H1 (cell line): ENCODE data around the gene PLD5. TPM values are rescaled to one million over a fixed set of nuclear protein-coding genes. Genes with fewer than 3 reads are reported as not detected.
"Not testable (repeated sequence)": the region's sequence is repeated elsewhere in the genome, so short reads cannot be mapped to it uniquely, and the experiment has no call there.

Source experiments
- CTCF ChIA-PET: fragments of 300-600 bp; sonication (Branson Sonifier 250); formaldehyde crosslinking; loops from one replicate; lab custom pipeline; 2021; ENCODE audit not compliant: partially characterized antibody; lab: Charles Lee
- POLR2A ChIA-PET: fragments of 300-600 bp; sonication (Branson Sonifier 250); formaldehyde crosslinking; loops from one replicate; lab custom pipeline; 2021; ENCODE audit warnings: inconsistent platforms; ENCODE audit not compliant: partially characterized antibody; lab: Charles Lee
- DNase-seq, 2 experiments: peaks; one replicate each; pipeline versions ENCODE4 v3.0.0 to v3.0.0-alpha.2; 2010 to 2022; ENCODE audit warnings: low spot score in 2 of 2, low read depth in 1 of 2, mixed read lengths in 1 of 2
- FAIRE-seq: peaks from 2 replicates; lab custom pipeline; 2011; peaks lifted over from hg19 to GRCh38; lab: Jason Lieb, UNC
- H2AFZ ChIP-seq: 2 replicates; pipeline ENCODE4 v1.8.1; 2012; ENCODE audit warnings: low read length, inconsistent platforms
- H2AK5ac ChIP-seq: 2 replicates; pipeline ENCODE4 v1.6.1; 2013; ENCODE audit warnings: low read depth, low read length
- H2BK120ac ChIP-seq: replicated peaks from 2 replicates; pipeline ENCODE3; 2013; ENCODE audit warnings: low read depth, low read length, inconsistent platforms
- H2BK12ac ChIP-seq: 2 replicates; pipeline ENCODE4 v1.6.1; 2013; ENCODE audit warnings: low read depth, low read length
- H2BK15ac ChIP-seq: 2 replicates; pipeline ENCODE4 v1.6.1; 2013; ENCODE audit warnings: low read length
- H2BK20ac ChIP-seq: 2 replicates; pipeline ENCODE4 v1.6.1; 2013; ENCODE audit warnings: low read length
- H2BK5ac ChIP-seq: 2 replicates; pipeline ENCODE4 v1.6.1; 2013; ENCODE audit warnings: low read depth, low read length
- H3K14ac ChIP-seq: 2 replicates; pipeline ENCODE4 v1.6.1; 2013; ENCODE audit warnings: inconsistent platforms; ENCODE audit not compliant: insufficient read length
- H3K18ac ChIP-seq: 2 replicates; pipeline ENCODE4 v1.6.1; 2013; ENCODE audit warnings: low read length; ENCODE audit errors: extremely low read depth
- H3K23ac ChIP-seq: 2 replicates; pipeline ENCODE4 v1.6.1; 2013; ENCODE audit warnings: inconsistent platforms; ENCODE audit not compliant: insufficient read length
- H3K23me2 ChIP-seq: 2 replicates; pipeline ENCODE4 v1.6.1; 2013; ENCODE audit warnings: low read depth, low read length
- H3K27ac ChIP-seq: 2 replicates; pipeline ENCODE4 v1.6.1; 2011; ENCODE audit warnings: low read depth, low read length, inconsistent platforms
- H3K27me3 ChIP-seq, 4 experiments: replicated peaks in 1 of 4; 1 replicate in 1 of 4; 2 replicates in 3 of 4; pipeline versions ENCODE4 v1.6.1 to v1.8.1; 2011 to 2013; ENCODE audit warnings: low read length in 3 of 4, mild to moderate bottlenecking in 3 of 4, inconsistent platforms in 2 of 4, mixed read lengths in 2 of 4, moderate library complexity in 1 of 4; ENCODE audit not compliant: control insufficient read depth in 3 of 4, insufficient read depth in 3 of 4; ENCODE audit errors: extremely low read depth in 1 of 4
- H3K36me3 ChIP-seq, 4 experiments: 2 replicates each; pipeline versions ENCODE4 v1.6.1 to v1.8.1; 2011 to 2013; ENCODE audit warnings: mild to moderate bottlenecking in 4 of 4, low read length in 3 of 4, moderate library complexity in 2 of 4, control low read depth in 1 of 4, inconsistent platforms in 1 of 4; ENCODE audit not compliant: insufficient read depth in 4 of 4, control insufficient read depth in 2 of 4
- H3K4ac ChIP-seq: replicated peaks from 2 replicates; pipeline ENCODE3; 2013; ENCODE audit warnings: low read length, low read depth, mixed read lengths, inconsistent platforms; ENCODE audit not compliant: insufficient read length
- H3K4me1 ChIP-seq, 4 experiments: replicated peaks in 1 of 4; 1 replicate in 1 of 4; 2 replicates in 3 of 4; pipeline versions ENCODE4 v1.6.1 to v1.8.1; 2011 to 2013; ENCODE audit warnings: low read length in 3 of 4, inconsistent platforms in 2 of 4, mixed read lengths in 1 of 4; ENCODE audit not compliant: insufficient read depth in 4 of 4, control insufficient read depth in 3 of 4
- H3K4me2 ChIP-seq, 2 experiments: 2 replicates each; pipeline versions ENCODE4 v1.6.1 to v1.8.1; 2011 to 2013; ENCODE audit warnings: low read depth in 2 of 2, low read length in 2 of 2, control low read depth in 1 of 2, inconsistent platforms in 1 of 2, mild to moderate bottlenecking in 1 of 2; ENCODE audit not compliant: insufficient read depth in 1 of 2
- H3K4me3 ChIP-seq, 4 experiments: fragments of 200-600, 300-600 bp in 1 of 4; sonication (generic), shearing (Covaris generic), sonication (Bioruptor Twin) in 1 of 4; 2 replicates each; pipeline versions ENCODE4 v1.5.1 to v1.8.1; 2011 to 2016; ENCODE audit warnings: low read length in 4 of 4, low read depth in 3 of 4, control low read depth in 2 of 4, inconsistent platforms in 2 of 4, mild to moderate bottlenecking in 2 of 4, mixed read lengths in 1 of 4, moderate library complexity in 1 of 4; ENCODE audit not compliant: insufficient read depth in 2 of 4; ENCODE audit errors: extremely low read depth in 1 of 4
- H3K56ac ChIP-seq: replicated peaks from 2 replicates; pipeline ENCODE3; 2013; ENCODE audit warnings: low read depth, mild to moderate bottlenecking, mixed read lengths, low read length, inconsistent platforms; ENCODE audit not compliant: insufficient read length
- H3K79me1 ChIP-seq: 2 replicates; pipeline ENCODE4 v1.6.1; 2013; ENCODE audit warnings: low read depth, low read length, control low read depth
- H3K79me2 ChIP-seq, 2 experiments: 2 replicates each; pipeline versions ENCODE4 v1.6.1 to v1.8.1; 2012 to 2013; ENCODE audit warnings: low read length in 2 of 2, mild to moderate bottlenecking in 2 of 2, inconsistent platforms in 1 of 2; ENCODE audit not compliant: insufficient read depth in 2 of 2, control insufficient read depth in 1 of 2
- H3K9ac ChIP-seq, 4 experiments: replicated peaks in 1 of 4; 1 replicate in 1 of 4; 2 replicates in 3 of 4; pipeline versions ENCODE4 v1.6.1 to v1.8.1; 2011 to 2013; ENCODE audit warnings: low read depth in 3 of 4, low read length in 3 of 4, control low read depth in 2 of 4, mild to moderate bottlenecking in 2 of 4, moderate library complexity in 2 of 4, inconsistent platforms in 1 of 4; ENCODE audit errors: extremely low read depth in 1 of 4
- H3K9me3 ChIP-seq, 2 experiments: 2 replicates each; pipeline versions ENCODE4 v1.6.1 to v1.8.1; 2012 to 2013; ENCODE audit warnings: mild to moderate bottlenecking in 2 of 2, moderate library complexity in 2 of 2, control low read depth in 1 of 2, inconsistent platforms in 1 of 2, low read depth in 1 of 2, low read length in 1 of 2, mixed read lengths in 1 of 2; ENCODE audit not compliant: insufficient read depth in 2 of 2
- H4K20me1 ChIP-seq, 2 experiments: replicated peaks in 1 of 2; 2 replicates each; pipeline versions ENCODE3 to v1.8.1; 2011 to 2013; ENCODE audit warnings: inconsistent platforms in 2 of 2, low read length in 2 of 2, mild to moderate bottlenecking in 1 of 2; ENCODE audit not compliant: insufficient read depth in 2 of 2, control insufficient read depth in 1 of 2
- H4K5ac ChIP-seq: 2 replicates; pipeline ENCODE4 v1.6.1; 2013; ENCODE audit warnings: low read length, low read depth, mixed read lengths, inconsistent platforms; ENCODE audit not compliant: insufficient read length
- H4K8ac ChIP-seq: 2 replicates; pipeline ENCODE4 v1.8.0; 2013; ENCODE audit warnings: mild to moderate bottlenecking, moderate library complexity, low read length, inconsistent platforms; ENCODE audit not compliant: insufficient read depth; ENCODE audit errors: extremely low read depth
- H4K91ac ChIP-seq: replicated peaks from 2 replicates; pipeline ENCODE3; 2013; ENCODE audit warnings: low read length, mixed read lengths, inconsistent platforms; ENCODE audit not compliant: insufficient read length
- WGBS, 2 experiments: shearing (Covaris generic) in 1 of 2; methylation state at CpG; one replicate each; pipeline versions ENCODE4 v1.1.6 to v1.1.7; 2013 to 2015; ENCODE audit warnings: low lambda C conversion rate in 2 of 2, mixed read lengths in 2 of 2, inconsistent platforms in 1 of 2, low coverage in 1 of 2, missing lambda C conversion rate in 1 of 2; ENCODE audit not compliant: insufficient replicate concordance in 2 of 2, insufficient coverage in 1 of 2, insufficient read length in 1 of 2; ENCODE audit errors: extremely low coverage in 1 of 2, missing lambda C conversion rate in 1 of 2; 5-methylcytosine and 5-hydroxymethylcytosine counted together
- polyA plus RNA-seq, 7 experiments: library from polyadenylated mRNA; depleted of rRNA in 3 of 7; stranded (reverse) in 5 of 7; unstranded in 2 of 7; fragments of >200 nt in 5 of 7; fragments of 200-250 nt in 2 of 7; gene quantifications; 1 replicate in 5 of 7; 2 replicates in 1 of 7; 4 replicates in 1 of 7; pipeline versions ENCODE4 v1.2.1 to v1.2.3, GENCODE V29; 2011 to 2013; ENCODE audit warnings: missing spikeins in 2 of 7, mixed read lengths in 2 of 7
- total RNA-seq: library from RNA; stranded (reverse); fragmentation: NEBNext Ultra II Directional; extraction: Animal tissue kit (Norgen Biotek cat#: 25700); gene quantifications from 2 replicates; pipeline ENCODE4 v1.2.1, GENCODE V29; 2021

PLD5 gene
- total and polyA plus RNA-seq, 2 of the 8 experiments (the other 6 are each of a cell fraction or from before 2014, with no cell fraction given), result 0.86 to 8.5 TPM

DNA sequence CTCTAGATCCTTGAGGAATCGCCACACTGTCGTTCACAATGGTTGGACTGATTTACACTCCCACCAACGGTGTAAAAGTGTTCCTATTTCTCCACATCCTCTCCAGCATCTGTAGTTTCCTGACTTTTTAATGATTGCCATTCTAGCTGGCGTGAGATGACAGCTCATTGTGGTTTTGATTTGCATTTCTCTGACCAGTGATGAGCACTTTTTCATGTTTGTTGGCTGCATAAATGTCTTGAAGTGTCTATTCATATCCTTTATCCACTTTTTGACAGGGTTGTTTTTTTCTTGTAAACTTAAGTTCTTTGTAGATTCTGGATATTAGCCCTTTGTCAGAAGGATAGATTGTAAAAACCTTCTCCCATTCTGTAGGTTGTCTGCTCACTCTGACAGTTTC, 465.9 kb downstream of the PLD5 start:
- H3K4me1 ChIP-seq, H2BK5ac ChIP-seq, H3K14ac ChIP-seq, POLR2A ChIA-PET, H2BK120ac ChIP-seq, H2BK12ac ChIP-seq, H2AK5ac ChIP-seq, DNase-seq, H3K9ac ChIP-seq, H2AFZ ChIP-seq, H3K18ac ChIP-seq, H3K4me3 ChIP-seq, H3K27ac ChIP-seq, H3K36me3 ChIP-seq, H3K23me2 ChIP-seq, CTCF ChIA-PET, H3K4me2 ChIP-seq, H3K79me2 ChIP-seq, H4K5ac ChIP-seq, H4K8ac ChIP-seq, H2BK15ac ChIP-seq, H3K56ac ChIP-seq, H4K20me1 ChIP-seq, H3K79me1 ChIP-seq, H2BK20ac ChIP-seq, H3K27me3 ChIP-seq, H3K23ac ChIP-seq, H4K91ac ChIP-seq, FAIRE-seq, H3K4ac ChIP-seq, H3K9me3 ChIP-seq: not testable (repeated sequence)
- WGBS, 2 experiments, result 96% methylated on average over 4 of the region's 4 CpGs; no CpG with 5 or more reads in 1 of the 2 experiments

DNA sequence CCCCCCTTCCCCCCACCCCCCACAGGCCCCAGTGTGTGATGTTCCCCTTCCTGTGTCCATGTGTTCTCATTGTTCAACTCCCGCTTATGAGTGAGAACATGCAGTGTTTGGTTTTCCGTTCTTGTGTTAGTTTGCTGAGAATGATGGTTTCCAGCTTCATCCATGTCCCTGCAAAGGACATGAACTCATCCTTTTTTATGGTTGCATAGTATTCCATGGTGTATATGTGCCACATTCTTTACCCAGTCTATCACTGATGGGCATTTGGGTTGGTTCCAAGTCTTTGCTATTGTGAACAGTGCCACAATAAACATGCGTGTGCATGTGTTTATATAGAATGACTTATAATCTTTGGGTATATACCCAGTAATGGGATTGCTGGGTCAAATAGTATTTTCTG, 466.3 kb downstream of the PLD5 start:
- H2BK12ac ChIP-seq, H2BK20ac ChIP-seq, H3K27ac ChIP-seq, H3K4me1 ChIP-seq, H3K23me2 ChIP-seq, H2BK5ac ChIP-seq, H2AK5ac ChIP-seq, H3K4me2 ChIP-seq, H4K5ac ChIP-seq, DNase-seq, H2BK120ac ChIP-seq, H3K27me3 ChIP-seq, FAIRE-seq, H2BK15ac ChIP-seq, H3K79me2 ChIP-seq, POLR2A ChIA-PET, H3K9ac ChIP-seq, H3K4me3 ChIP-seq, H3K56ac ChIP-seq, H3K9me3 ChIP-seq, H2AFZ ChIP-seq, H3K4ac ChIP-seq, H3K36me3 ChIP-seq, H3K79me1 ChIP-seq, H4K8ac ChIP-seq, CTCF ChIA-PET, H3K23ac ChIP-seq, H4K91ac ChIP-seq, H3K18ac ChIP-seq, H3K14ac ChIP-seq, H4K20me1 ChIP-seq: not testable (repeated sequence)
- WGBS, 2 experiments, result 79% methylated on average over 3 of the region's 3 CpGs; no CpG with 5 or more reads in 1 of the 2 experiments
